GM20431 (cell line): Measurements from ENCODE around the gene CAMK1D.
"Not testable (repeated sequence)": the region's sequence is repeated elsewhere in the genome, so short reads cannot be mapped to it uniquely, and the experiment has no call there.

Experiments
- in situ Hi-C: fragments of 300-500 bp; cut with MseI, MboI; formaldehyde crosslinking; loops from one replicate; pipeline ENCODE4 v1.15.0; 2020; ENCODE audit warnings: low sequenced_read_pairs; ENCODE audit not compliant: unreplicated experiment

Gene CAMK1D

GRCh38 chr10:12720217-12720981 lies 371.1 kb downstream of the CAMK1D start:
- in situ Hi-C loops = no loop called here

- in situ Hi-C loops = no loop called here
Measured at GRCh38 chr10:12721334-12721733, 372.0 kb downstream of the CAMK1D start.

DNA sequence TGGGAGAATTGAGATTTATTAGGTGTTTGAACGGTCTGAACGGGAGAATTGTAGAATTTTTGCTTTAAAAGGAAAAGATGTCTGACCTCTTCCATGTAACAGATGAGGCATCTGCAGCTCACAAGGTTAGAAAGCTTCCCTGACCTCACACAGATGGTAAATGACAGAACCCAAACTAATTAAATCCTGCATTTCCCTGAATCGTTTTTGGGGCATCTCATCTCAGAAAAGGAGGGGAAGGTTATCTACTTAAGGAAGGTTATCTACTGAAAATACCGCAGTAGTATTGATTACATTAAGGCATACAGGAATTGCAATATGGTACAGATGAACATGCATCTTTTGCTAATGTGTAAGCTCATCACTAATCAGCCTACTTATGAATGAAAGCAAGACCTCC lies 373.9 kb downstream of the CAMK1D start:
- in situ Hi-C loops = no loop called here

DNA sequence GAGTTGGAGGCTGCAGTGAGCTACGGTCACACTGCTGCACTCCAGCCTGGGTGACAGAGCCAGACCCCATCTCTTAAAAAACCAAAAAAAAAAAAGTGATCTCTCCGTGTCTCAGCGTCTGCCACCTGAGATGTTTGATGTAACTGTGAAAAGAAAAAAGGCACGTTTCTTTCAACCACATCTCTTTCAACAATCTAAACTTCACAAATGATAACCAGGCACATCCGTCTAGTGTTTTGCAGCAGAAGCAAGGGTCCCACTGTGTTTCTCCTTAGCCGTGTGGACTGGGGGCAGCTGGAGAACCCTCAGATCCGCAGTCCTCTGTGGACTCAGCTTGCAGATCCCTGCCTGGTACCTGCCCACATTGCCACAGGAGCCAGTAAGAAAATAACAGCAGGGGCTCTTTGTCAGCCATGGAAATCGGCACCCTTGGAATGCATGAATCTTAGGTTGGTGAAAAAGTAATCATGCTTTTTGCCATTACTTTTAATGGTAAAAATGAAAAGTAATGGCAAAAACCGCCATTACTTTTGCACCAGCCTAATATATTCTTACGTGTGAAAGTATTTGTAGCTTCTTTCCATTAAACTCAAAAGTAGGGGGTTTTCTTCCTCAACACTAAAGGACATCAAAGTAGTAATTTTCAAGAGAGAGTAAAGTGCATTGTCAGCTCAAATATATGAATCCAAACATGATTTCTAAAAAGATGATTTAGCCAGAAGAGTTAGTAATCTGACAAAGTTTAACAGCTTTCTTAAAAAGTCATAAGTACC lies 375.6 kb downstream of the CAMK1D start:
- in situ Hi-C loops = no loop called here

DNA sequence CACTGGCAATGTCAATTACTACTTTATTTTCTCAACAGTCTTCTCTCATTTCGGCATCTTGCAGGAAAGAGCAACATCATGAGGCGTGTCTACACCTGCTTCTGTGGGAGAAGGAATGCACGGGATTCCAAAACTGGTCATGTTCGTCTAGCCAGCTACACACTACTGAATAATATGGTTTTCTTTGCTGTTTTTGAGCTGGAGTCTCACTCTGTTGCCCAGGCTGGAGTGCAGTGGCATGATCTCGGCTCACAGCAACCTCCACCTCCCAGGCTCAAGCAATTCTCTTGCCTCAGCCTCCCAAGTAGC lies 376.2 kb downstream of the CAMK1D start:
- in situ Hi-C loops = not testable (repeated sequence)

GRCh38 chr10:12726971-12727831 lies 377.9 kb downstream of the CAMK1D start:
- in situ Hi-C loops = no loop called here

- in situ Hi-C loops = no loop called here
Measured at GRCh38 chr10:12727832-12728215, 378.5 kb downstream of the CAMK1D start.

DNA sequence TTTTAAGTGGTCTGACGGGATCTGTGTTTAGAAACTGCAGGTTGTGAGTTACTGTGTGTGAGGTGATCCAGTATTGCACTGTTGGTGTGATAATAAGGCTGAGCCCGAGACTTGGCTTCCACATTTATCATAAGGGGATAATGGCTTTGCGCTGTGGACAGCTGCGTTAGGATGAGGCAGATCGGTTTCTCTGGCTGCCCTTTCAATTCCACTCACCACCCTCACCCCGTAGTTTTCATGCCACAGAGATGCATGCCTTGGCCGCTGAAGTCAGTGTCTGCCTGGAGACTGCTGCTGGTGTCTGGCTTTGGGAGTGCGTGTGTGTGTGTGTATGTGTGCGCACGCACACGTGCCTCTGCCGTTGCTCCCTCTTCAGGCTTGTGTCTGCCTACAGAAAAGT lies 379.1 kb downstream of the CAMK1D start:
- in situ Hi-C loops = no loop called here

GRCh38 chr10:12729885-12730284 lies 380.5 kb downstream of the CAMK1D start:
- in situ Hi-C loops = no loop called here

GRCh38 chr10:12730809-12731519 lies 381.6 kb downstream of the CAMK1D start:
- in situ Hi-C loops = no loop called here

- in situ Hi-C loops = no loop called here
Measured at GRCh38 chr10:12733271-12733670, 383.9 kb downstream of the CAMK1D start.

DNA sequence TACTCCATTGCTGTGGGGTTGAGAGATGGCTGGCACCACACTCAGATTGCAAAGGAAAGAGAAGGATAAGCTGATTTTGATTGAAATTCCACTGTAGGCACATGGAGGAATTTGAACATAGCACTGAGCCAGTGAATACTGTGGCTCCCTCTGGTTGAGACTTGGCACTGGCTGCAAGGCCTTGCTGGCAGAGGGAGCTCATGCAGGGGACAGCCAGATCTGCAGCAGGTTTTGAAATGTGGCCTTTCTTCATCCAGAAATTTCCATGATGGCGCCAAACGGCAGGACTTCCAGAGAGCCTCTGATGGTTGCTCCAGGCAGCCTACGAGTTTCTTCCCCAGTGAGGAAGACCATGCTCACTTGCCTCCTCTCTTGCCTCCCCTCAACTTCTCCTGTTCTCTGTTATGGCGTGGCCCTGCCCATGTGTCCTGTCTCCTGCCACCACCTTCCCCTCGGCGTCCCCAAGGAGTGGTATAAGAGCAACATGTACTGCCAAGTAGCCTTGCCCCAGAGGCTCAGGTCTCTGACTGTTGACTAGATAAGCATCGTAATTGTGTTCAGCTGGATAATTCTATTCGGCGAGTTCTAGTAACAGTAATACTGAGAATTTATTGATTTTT lies 386.6 kb downstream of the CAMK1D start:
- in situ Hi-C loops = no loop called here

DNA sequence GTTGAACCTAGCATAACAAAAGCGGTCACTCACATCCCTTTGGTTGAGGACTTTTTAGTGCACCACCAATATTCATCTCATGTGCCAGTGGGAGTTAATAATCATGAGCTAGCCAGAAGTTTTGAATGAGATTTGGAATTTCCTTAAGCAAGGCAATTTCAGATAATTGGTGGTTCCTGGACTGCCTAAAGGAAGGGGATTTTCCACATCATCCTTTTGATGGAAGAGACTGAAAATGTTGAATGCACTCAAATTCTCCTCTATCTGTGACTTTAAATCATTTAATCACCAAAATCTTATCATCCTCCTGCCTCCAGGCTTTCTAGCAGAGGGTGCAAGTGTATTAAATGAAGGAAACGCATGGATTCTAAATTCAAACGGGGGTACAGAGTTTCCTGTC lies 391.5 kb downstream of the CAMK1D start:
- in situ Hi-C loops = no loop called here

- in situ Hi-C loops = no loop called here
Measured at GRCh38 chr10:12741360-12741804, 392.0 kb downstream of the CAMK1D start.

DNA sequence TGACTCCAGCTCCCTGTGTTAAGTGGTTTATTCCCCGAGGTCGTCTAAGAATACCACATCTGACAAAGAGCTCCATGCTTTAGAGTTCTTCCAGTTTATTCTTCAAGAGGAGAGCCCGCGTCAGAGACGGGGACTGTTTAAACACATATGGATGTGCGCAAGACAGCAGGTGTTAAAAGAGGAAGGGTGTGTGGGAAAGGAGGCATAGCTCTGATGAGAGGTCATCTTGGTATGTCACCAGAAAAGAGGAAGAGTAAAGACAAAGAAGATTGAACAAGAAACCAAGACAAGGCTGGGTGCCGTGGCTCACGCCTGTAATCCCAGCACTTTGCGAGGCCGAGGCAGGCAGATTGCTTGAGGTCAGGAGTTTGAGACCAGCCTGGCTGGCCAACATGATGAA lies 393.4 kb downstream of the CAMK1D start:
- in situ Hi-C loops = no loop called here

GRCh38 chr10:12743466-12743865 lies 394.1 kb downstream of the CAMK1D start:
- in situ Hi-C loops = not testable (repeated sequence)

- in situ Hi-C loops = no loop called here
Measured at GRCh38 chr10:12743941-12744340, 394.6 kb downstream of the CAMK1D start.

DNA sequence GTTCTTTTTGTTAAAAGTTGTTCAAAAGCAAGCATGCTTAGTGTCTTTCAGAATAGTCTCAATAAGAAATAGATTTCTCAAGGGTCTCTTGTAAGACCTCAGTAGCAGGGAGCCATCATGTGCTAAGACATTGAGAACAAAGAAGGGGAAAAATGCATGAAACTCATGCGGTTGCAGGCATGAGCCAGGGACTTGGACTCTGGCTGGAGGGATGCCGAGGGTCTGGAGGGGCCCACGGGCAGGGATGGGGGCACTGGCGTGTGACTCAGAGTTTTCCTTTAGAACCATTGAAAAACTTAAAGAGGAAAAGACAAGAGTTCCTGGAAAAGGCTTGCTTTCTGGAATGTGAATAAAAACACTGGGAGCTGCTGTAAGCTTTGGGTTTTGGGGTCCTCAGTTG lies 398.8 kb downstream of the CAMK1D start:
- in situ Hi-C loops = no loop called here

GRCh38 chr10:12749760-12750478 lies 400.6 kb downstream of the CAMK1D start:
- in situ Hi-C loops = no loop called here
